Peyer's patch (tissue), 4 donors: Measurements from ENCODE around the gene TRAF2.

Experiments
- CTCF ChIP-seq, 6 experiments: fragments of 450-650 bp in 4 of 6; fragments of 200-600 bp in 2 of 6; sonication (generic) in 1 of 6; IDR thresholded peaks; one replicate each; pipeline ENCODE4 v1.5.1; 2017 to 2019; ENCODE audit warnings: antibody characterized with exemption in 6 of 6, mild to moderate bottlenecking in 3 of 6, moderate library complexity in 1 of 6
- POLR2A ChIP-seq, 2 donors: fragments of 450-650 bp; IDR thresholded peaks; one replicate each; pipeline ENCODE4 v1.5.1; 2017; ENCODE audit warnings: antibody characterized with exemption in 2 of 2, mild to moderate bottlenecking in 2 of 2, moderate library complexity in 2 of 2

- peak in 1 of 6 experiments; percentile 2 for TF ChIP-seq CTCF (IDR thresholded peaks at IDR 0.05)
- peak; percentile 45 to 54 for TF ChIP-seq POLR2A (IDR thresholded peaks at IDR 0.05)
These were observed 45.3 kb upstream of the TRAF2 start for GRCh38 chr9:136840877-136841645.
